Measurements from ENCODE around the gene U2SURP.

Gene U2SURP

GRCh38 chr3:143084856-143085731 is 83.7 kb downstream of the U2SURP start:
- no peak overlapping the region for H3K9ac ChIP-seq (ENCODE audit: low read length in 2 of 2)
- peaks cover 0 to 2% of the 10 kb centered on the region in 2 donors for H3K27me3 ChIP-seq (ENCODE audit: control insufficient read depth in 1 of 2, insufficient read depth in 2 of 2, low read length in 2 of 2)
- no peak overlapping the region for H3K4me3 ChIP-seq (ENCODE audit: low read length in 2 of 2)
- H3K9me3 ChIP-seq (ENCODE audit: control insufficient read depth in 2 of 2, low read length in 2 of 2), result no peaks in the 10 kb centered on the region
- no peaks in the 10 kb centered on the region for H3K36me3 ChIP-seq (ENCODE audit: control insufficient read depth in 2 of 2, insufficient read depth in 2 of 2, low read length in 2 of 2)
- no peaks in the 10 kb centered on the region for H3K4me1 ChIP-seq (ENCODE audit: control insufficient read depth, insufficient read depth, low read length)
- no peak overlapping the region for H3K27ac ChIP-seq (ENCODE audit: low read length)

- Histone ChIP-seq H3K4me3 (ENCODE audit: low read length in 2 of 2) (no peak overlapping the region), H3K36me3 (ENCODE audit: control insufficient read depth in 2 of 2, insufficient read depth in 2 of 2, low read length in 2 of 2) (no peaks in the 10 kb centered on the region), H3K27me3 (ENCODE audit: control insufficient read depth in 1 of 2, insufficient read depth in 2 of 2, low read length in 2 of 2) (peaks cover 0 to 1% of the 10 kb centered on the region in 2 donors), H3K4me1 (ENCODE audit: control insufficient read depth, insufficient read depth, low read length) (no peaks in the 10 kb centered on the region), H3K9ac (ENCODE audit: low read length in 2 of 2) (no peak overlapping the region), H3K9me3 (ENCODE audit: control insufficient read depth in 2 of 2, low read length in 2 of 2) (no peaks in the 10 kb centered on the region), H3K27ac (ENCODE audit: low read length) (no peak overlapping the region)
Observed at GRCh38 chr3:143088835-143089234, 87.5 kb downstream of the U2SURP start.

- Histone ChIP-seq H3K4me3 (ENCODE audit: low read length in 2 of 2) (no peak overlapping the region), H3K27ac (ENCODE audit: low read length) (no peak overlapping the region), H3K4me1 (ENCODE audit: control insufficient read depth, insufficient read depth, low read length) (no peaks in the 10 kb centered on the region)
Observed at GRCh38 chr3:143089965-143090364, 88.6 kb downstream of the U2SURP start.

GRCh38 chr3:143090486-143090885 is 89.1 kb downstream of the U2SURP start:
- H3K9ac ChIP-seq (ENCODE audit: low read length in 2 of 2), result no peak overlapping the region
- no peaks in the 10 kb centered on the region for H3K9me3 ChIP-seq (ENCODE audit: control insufficient read depth in 2 of 2, low read length in 2 of 2)
- H3K4me3 ChIP-seq (ENCODE audit: low read length in 2 of 2), result no peak overlapping the region
- no peaks in the 10 kb centered on the region for H3K36me3 ChIP-seq (ENCODE audit: control insufficient read depth in 2 of 2, insufficient read depth in 2 of 2, low read length in 2 of 2)
- peaks cover 0 to under 1% of the 10 kb centered on the region in 2 donors for H3K27me3 ChIP-seq (ENCODE audit: control insufficient read depth in 1 of 2, insufficient read depth in 2 of 2, low read length in 2 of 2)
- no peak overlapping the region for H3K27ac ChIP-seq (ENCODE audit: low read length)
- no peaks in the 10 kb centered on the region for H3K4me1 ChIP-seq (ENCODE audit: control insufficient read depth, insufficient read depth, low read length)

More at GRCh38 chr3:143089965-143090364, 88.6 kb downstream of the U2SURP start:
- Histone ChIP-seq H3K9me3 (ENCODE audit: control insufficient read depth in 2 of 2, low read length in 2 of 2) (no peaks in the 10 kb centered on the region), H3K36me3 (ENCODE audit: control insufficient read depth in 2 of 2, insufficient read depth in 2 of 2, low read length in 2 of 2) (no peaks in the 10 kb centered on the region), H3K9ac (ENCODE audit: low read length in 2 of 2) (no peak overlapping the region), H3K27me3 (ENCODE audit: control insufficient read depth in 1 of 2, insufficient read depth in 2 of 2, low read length in 2 of 2) (no peaks in the 10 kb centered on the region)

DNA sequence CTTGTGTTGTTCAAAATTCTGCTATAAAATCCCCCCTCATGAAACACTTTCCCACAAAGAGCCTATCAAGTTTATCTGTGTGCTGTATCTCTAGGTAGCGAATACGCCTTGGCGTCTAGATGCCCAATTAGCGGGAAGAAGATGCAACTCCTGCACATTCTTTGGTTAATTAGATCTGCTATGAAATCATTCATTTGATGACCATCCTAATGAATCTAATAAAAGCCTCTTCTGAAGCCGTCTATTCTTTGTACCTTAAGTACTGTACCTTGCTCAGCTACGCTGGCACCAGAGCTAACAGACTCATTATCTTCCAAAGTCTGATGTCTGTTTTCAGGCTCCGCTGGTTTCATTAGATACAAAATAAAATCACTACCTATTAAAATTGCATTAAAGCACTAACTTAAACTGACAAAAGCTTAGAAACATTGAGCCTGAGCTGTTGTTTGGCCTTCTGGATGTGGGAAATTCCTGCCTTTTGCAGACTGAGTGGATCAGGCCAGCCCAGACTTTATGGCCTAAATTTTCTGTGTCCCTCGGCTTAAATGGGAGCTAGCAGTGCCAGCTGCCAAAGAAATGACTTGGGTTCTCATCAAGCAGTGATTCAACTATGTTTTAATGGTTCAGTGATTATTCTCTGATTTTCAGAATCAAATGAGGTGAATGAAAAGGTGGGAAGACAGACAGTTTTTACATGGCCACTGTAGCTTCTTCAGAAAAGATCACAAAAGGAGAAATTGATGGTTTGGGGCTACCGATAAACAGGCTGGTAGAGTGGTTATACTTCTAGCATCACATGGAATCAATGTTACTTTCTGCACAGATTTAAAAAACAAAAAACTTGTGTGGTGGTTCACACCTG is 89.8 kb downstream of the U2SURP start:
- Histone ChIP-seq H3K27me3 (ENCODE audit: control insufficient read depth in 1 of 2, insufficient read depth in 2 of 2, low read length in 2 of 2) (peaks cover 0 to 7% of the 10 kb centered on the region in 2 donors), H3K36me3 (ENCODE audit: control insufficient read depth in 2 of 2, insufficient read depth in 2 of 2, low read length in 2 of 2) (no peaks in the 10 kb centered on the region), H3K4me1 (ENCODE audit: control insufficient read depth, insufficient read depth, low read length) (no peaks in the 10 kb centered on the region), H3K4me3 (ENCODE audit: low read length in 2 of 2) (no peak overlapping the region), H3K27ac (ENCODE audit: low read length) (no peak overlapping the region), H3K9me3 (ENCODE audit: control insufficient read depth in 2 of 2, low read length in 2 of 2) (no peaks in the 10 kb centered on the region), H3K9ac (ENCODE audit: low read length in 2 of 2) (no peak overlapping the region)

GRCh38 chr3:143092191-143092590 is 90.8 kb downstream of the U2SURP start:
- Histone ChIP-seq H3K9ac (ENCODE audit: low read length in 2 of 2) (no peak overlapping the region), H3K27me3 (ENCODE audit: control insufficient read depth in 1 of 2, insufficient read depth in 2 of 2, low read length in 2 of 2) (peaks cover 0 to 7% of the 10 kb centered on the region in 2 donors), H3K4me1 (ENCODE audit: control insufficient read depth, insufficient read depth, low read length) (no peaks in the 10 kb centered on the region), H3K9me3 (ENCODE audit: control insufficient read depth in 2 of 2, low read length in 2 of 2) (no peaks in the 10 kb centered on the region), H3K36me3 (ENCODE audit: control insufficient read depth in 2 of 2, insufficient read depth in 2 of 2, low read length in 2 of 2) (no peaks in the 10 kb centered on the region), H3K27ac (ENCODE audit: low read length) (no peak overlapping the region), H3K4me3 (ENCODE audit: low read length in 2 of 2) (no peak overlapping the region)

DNA sequence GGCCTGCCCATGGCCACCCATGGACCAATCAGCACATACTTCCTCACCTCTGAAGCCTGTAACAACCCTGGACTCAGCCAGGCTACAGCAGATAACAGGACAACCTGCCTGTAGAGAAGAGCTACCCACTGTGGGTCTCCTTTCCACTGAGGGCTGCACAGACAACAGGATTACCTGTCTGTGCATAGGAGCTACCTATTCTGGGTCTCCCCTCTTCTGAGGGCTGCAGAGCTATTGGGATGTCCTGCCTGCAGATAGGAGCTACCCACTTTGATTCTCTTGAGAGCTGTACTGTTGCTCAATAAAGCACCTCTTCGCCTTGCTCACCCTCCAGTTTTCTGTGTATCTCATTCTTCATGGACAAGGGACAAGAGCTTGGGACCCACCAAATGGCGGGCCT is 94.4 kb downstream of the U2SURP start:
- no peaks in the 10 kb centered on the region for H3K4me1 ChIP-seq (ENCODE audit: control insufficient read depth, insufficient read depth, low read length)
- H3K9ac ChIP-seq (ENCODE audit: low read length in 2 of 2), result no peak overlapping the region
- H3K27ac ChIP-seq (ENCODE audit: low read length), result no peak overlapping the region
- peaks cover 0 to 7% of the 10 kb centered on the region in 2 donors for H3K27me3 ChIP-seq (ENCODE audit: control insufficient read depth in 1 of 2, insufficient read depth in 2 of 2, low read length in 2 of 2)
- H3K36me3 ChIP-seq (ENCODE audit: control insufficient read depth in 2 of 2, insufficient read depth in 2 of 2, low read length in 2 of 2), result no peaks in the 10 kb centered on the region
- peaks cover 0 to 2% of the 10 kb centered on the region in 2 donors for H3K9me3 ChIP-seq (ENCODE audit: control insufficient read depth in 2 of 2, low read length in 2 of 2)
- no peak overlapping the region for H3K4me3 ChIP-seq (ENCODE audit: low read length in 2 of 2)

DNA sequence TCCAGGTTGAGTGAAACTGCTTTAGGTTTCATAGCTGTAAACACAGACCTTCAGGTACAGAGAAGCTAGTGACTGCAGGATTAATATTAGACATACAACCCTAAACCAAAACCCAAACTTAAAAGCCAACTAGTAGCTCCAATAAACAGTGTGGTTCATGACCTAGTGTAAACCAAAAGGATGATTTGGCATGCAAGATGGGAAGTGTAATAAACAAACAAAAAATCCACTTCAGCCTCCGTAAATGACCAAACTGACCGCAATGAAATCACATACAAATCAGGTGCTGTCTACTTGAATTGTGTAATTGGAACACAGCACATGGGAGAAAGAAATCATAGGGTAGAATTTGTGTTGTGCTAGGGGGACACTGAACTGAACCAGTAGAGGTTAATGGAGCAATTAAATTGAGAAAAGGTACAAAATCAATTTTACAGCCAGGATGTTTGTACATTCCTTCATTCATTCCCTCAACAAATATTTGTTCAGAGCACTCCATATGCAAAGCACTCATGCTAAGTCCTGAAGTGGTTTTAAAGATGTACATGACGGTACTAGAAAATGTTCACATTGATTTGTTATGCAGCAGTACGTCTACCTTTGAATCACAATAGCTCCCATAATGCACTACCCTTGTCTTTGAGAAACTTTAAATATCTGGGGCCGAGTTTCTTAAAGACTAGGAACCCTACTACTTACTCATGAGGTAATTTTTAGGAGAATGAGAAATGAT is 96.8 kb downstream of the U2SURP start:
- Histone ChIP-seq H3K36me3 (ENCODE audit: control insufficient read depth in 2 of 2, insufficient read depth in 2 of 2, low read length in 2 of 2) (no peaks in the 10 kb centered on the region), H3K9ac (ENCODE audit: low read length in 2 of 2) (no peak overlapping the region), H3K4me3 (ENCODE audit: low read length in 2 of 2) (no peak overlapping the region), H3K9me3 (ENCODE audit: control insufficient read depth in 2 of 2, low read length in 2 of 2) (peaks cover 0 to 2% of the 10 kb centered on the region in 2 donors), H3K27ac (ENCODE audit: low read length) (no peak overlapping the region), H3K27me3 (ENCODE audit: control insufficient read depth in 1 of 2, insufficient read depth in 2 of 2, low read length in 2 of 2) (peaks cover 0 to 7% of the 10 kb centered on the region in 2 donors), H3K4me1 (ENCODE audit: control insufficient read depth, insufficient read depth, low read length) (no peaks in the 10 kb centered on the region)

DNA sequence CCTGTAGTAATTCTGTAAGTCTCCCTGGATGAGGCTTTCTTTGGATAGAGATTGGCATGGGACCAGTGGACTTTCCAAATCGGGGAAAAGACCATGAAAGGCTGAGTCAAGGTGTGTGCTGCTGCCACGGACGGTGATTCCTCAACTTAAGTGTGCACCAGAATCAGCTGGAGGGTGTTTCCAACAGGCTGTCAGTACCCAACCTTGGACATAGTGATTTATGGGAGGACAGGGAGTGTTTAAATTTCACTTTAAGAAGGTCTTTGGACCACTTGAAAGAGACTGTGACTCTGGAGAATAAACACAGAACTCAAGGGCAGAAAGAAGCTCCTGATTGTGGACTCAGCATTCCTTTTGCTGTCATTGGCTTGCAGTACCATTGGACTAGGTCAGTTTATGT is 97.8 kb downstream of the U2SURP start:
- H3K9me3 ChIP-seq (ENCODE audit: control insufficient read depth in 2 of 2, low read length in 2 of 2), result peaks cover 0 to 2% of the 10 kb centered on the region in 2 donors
- peaks cover 0 to 7% of the 10 kb centered on the region in 2 donors for H3K27me3 ChIP-seq (ENCODE audit: control insufficient read depth in 1 of 2, insufficient read depth in 2 of 2, low read length in 2 of 2)
- H3K36me3 ChIP-seq (ENCODE audit: control insufficient read depth in 2 of 2, insufficient read depth in 2 of 2, low read length in 2 of 2), result no peaks in the 10 kb centered on the region
- no peaks in the 10 kb centered on the region for H3K4me1 ChIP-seq (ENCODE audit: control insufficient read depth, insufficient read depth, low read length)
- H3K4me3 ChIP-seq (ENCODE audit: low read length in 2 of 2), result no peak overlapping the region
- H3K27ac ChIP-seq (ENCODE audit: low read length), result no peak overlapping the region
- no peak overlapping the region for H3K9ac ChIP-seq (ENCODE audit: low read length in 2 of 2)

- Histone ChIP-seq H3K4me3 (ENCODE audit: low read length in 2 of 2) (no peak overlapping the region), H3K9me3 (ENCODE audit: control insufficient read depth in 2 of 2, low read length in 2 of 2) (peaks cover 0 to 2% of the 10 kb centered on the region in 2 donors), H3K9ac (ENCODE audit: low read length in 2 of 2) (no peak overlapping the region), H3K36me3 (ENCODE audit: control insufficient read depth in 2 of 2, insufficient read depth in 2 of 2, low read length in 2 of 2) (no peaks in the 10 kb centered on the region), H3K27ac (ENCODE audit: low read length) (no peak overlapping the region), H3K4me1 (ENCODE audit: control insufficient read depth, insufficient read depth, low read length) (no peaks in the 10 kb centered on the region), H3K27me3 (ENCODE audit: control insufficient read depth in 1 of 2, insufficient read depth in 2 of 2, low read length in 2 of 2) (peaks cover 0 to 7% of the 10 kb centered on the region in 2 donors)
Observed at GRCh38 chr3:143099690-143100089, 98.3 kb downstream of the U2SURP start.

Data from stomach smooth muscle (tissue), 2 donors.